B cell (primary cell): ENCODE measurements around the gene ATP5F1A. TPM values are rescaled to one million over a fixed set of nuclear protein-coding genes. Genes with fewer than 3 reads are reported as not detected.

ENCODE experiments used
- ATAC-seq: fragments of 200-7000 bp; cut with Tn5 transposase; one replicate; pipeline ENCODE4 v1.10.0; 2021; ENCODE audit warnings: low read depth, mild to moderate bottlenecking, moderate number of reproducible peaks, moderate library complexity
- CTCF ChIA-PET: fragments of 350-600 bp; sonication (Branson Sonifier 250); formaldehyde crosslinking; loops from one replicate; lab custom pipeline; 2021; ENCODE audit warnings: antibody characterized with exemption, inconsistent platforms; lab: Charles Lee
- POLR2A ChIA-PET: fragments of 350-600 bp; sonication (Branson Sonifier 250); formaldehyde crosslinking; loops from one replicate; lab custom pipeline; 2021; ENCODE audit warnings: antibody characterized with exemption; lab: Charles Lee
- DNase-seq: peaks from one replicate; pipeline ENCODE4 v3.0.0; 2013
- H2AFZ ChIP-seq: 2 replicates; pipeline ENCODE4 v1.6.1; 2012; ENCODE audit warnings: mild to moderate bottlenecking, low read depth, low read length; ENCODE audit not compliant: insufficient read depth, poor library complexity, severe bottlenecking
- H3K27ac ChIP-seq, 2 donors: 1 replicate in 1 of 2; 2 replicates in 1 of 2; pipeline ENCODE4 v1.5.1; 2012 to 2013; ENCODE audit warnings: low read length in 2 of 2, mild to moderate bottlenecking in 2 of 2, moderate library complexity in 1 of 2
- H3K27me3 ChIP-seq, 4 experiments: fragments of 200-600 bp in 1 of 4; sonication (generic) in 1 of 4; replicated peaks in 1 of 4; 1 replicate in 2 of 4; 2 replicates in 2 of 4; pipeline versions ENCODE4 v1.6.1 to v1.7.0; 2013 to 2016; ENCODE audit warnings: low read length in 3 of 4, mild to moderate bottlenecking in 2 of 4, mixed read lengths in 1 of 4, moderate library complexity in 1 of 4; ENCODE audit not compliant: insufficient read depth in 4 of 4, control insufficient read depth in 3 of 4; ENCODE audit errors: control extremely low read depth in 1 of 4
- H3K36me3 ChIP-seq, 2 experiments: replicated peaks in 1 of 2; 1 replicate in 1 of 2; 2 replicates in 1 of 2; pipeline versions ENCODE4 v1.6.1 to v1.7.1; 2013; ENCODE audit warnings: low read length in 1 of 2; ENCODE audit not compliant: insufficient read depth in 2 of 2, control insufficient read depth in 1 of 2; ENCODE audit errors: control extremely low read depth in 1 of 2, extremely low read depth in 1 of 2
- H3K4me1 ChIP-seq, 2 donors: fragments of 200-600 bp in 1 of 2; sonication (generic) in 1 of 2; 1 replicate in 1 of 2; 2 replicates in 1 of 2; pipeline versions ENCODE4 v1.5.1 to v1.6.1; 2013 to 2017; ENCODE audit warnings: low read length in 2 of 2; ENCODE audit not compliant: control insufficient read depth in 2 of 2, insufficient read depth in 2 of 2
- H3K4me2 ChIP-seq: replicated peaks from 2 replicates; pipeline ENCODE3; 2012; ENCODE audit warnings: mild to moderate bottlenecking, low read depth, low read length; ENCODE audit not compliant: poor library complexity, severe bottlenecking
- H3K4me3 ChIP-seq, 5 experiments: fragments of 200-600 bp in 1 of 5; sonication (generic) in 1 of 5; 1 replicate in 3 of 5; 2 replicates in 2 of 5; pipeline versions ENCODE4 v1.5.1 to v1.7.0; 2011 to 2016; ENCODE audit warnings: low read length in 4 of 5, mild to moderate bottlenecking in 4 of 5, low read depth in 2 of 5, control low read depth in 1 of 5, moderate library complexity in 1 of 5; ENCODE audit not compliant: insufficient read depth in 1 of 5; ENCODE audit errors: control extremely low read depth in 1 of 5, extremely low read depth in 1 of 5
- H3K79me2 ChIP-seq: fragments of 200-600 bp; sonication (generic); one replicate; pipeline ENCODE4 v1.6.0; 2016; ENCODE audit warnings: low read length; ENCODE audit not compliant: control insufficient read depth, insufficient read depth
- H3K9ac ChIP-seq: fragments of 200-600 bp; sonication (generic); 2 replicates; pipeline ENCODE4 v1.6.1; 2017; ENCODE audit warnings: mild to moderate bottlenecking, low read length, moderate library complexity
- H3K9me3 ChIP-seq, 3 donors: one replicate each; pipeline versions ENCODE4 v1.6.1 to v1.7.1; 2013; ENCODE audit warnings: low read length in 2 of 3; ENCODE audit not compliant: control insufficient read depth in 2 of 3, insufficient read depth in 1 of 3; ENCODE audit errors: control extremely low read depth in 1 of 3
- H4K20me1 ChIP-seq: 2 replicates; pipeline ENCODE4 v1.6.0; 2012; ENCODE audit warnings: mild to moderate bottlenecking, low read length; ENCODE audit not compliant: insufficient read depth, control insufficient read depth, poor library complexity, severe bottlenecking
- H3K27ac Mint-ChIP-seq: one replicate; pipeline ENCODE4 v1.8.0; 2021; ENCODE audit warnings: mixed read lengths
- H3K27me3 Mint-ChIP-seq: one replicate; pipeline ENCODE4 v1.8.0; 2021; ENCODE audit warnings: mixed read lengths
- H3K4me1 Mint-ChIP-seq: one replicate; pipeline ENCODE4 v1.8.0; 2021; ENCODE audit warnings: mixed read lengths
- H3K4me3 Mint-ChIP-seq: one replicate; pipeline ENCODE4 v1.8.0; 2021; ENCODE audit warnings: mixed read lengths
- H3K9me3 Mint-ChIP-seq: one replicate; pipeline ENCODE4 v1.8.0; 2022; ENCODE audit warnings: mixed read lengths; ENCODE audit not compliant: insufficient read depth
- CTCF ChIP-seq: fragments of 200-600 bp; IDR thresholded peaks from one replicate; pipeline ENCODE4 v1.8.0; 2022; ENCODE audit warnings: antibody characterized with exemption, mild to moderate bottlenecking
- EZH2 ChIP-seq: IDR thresholded peaks from 2 replicates; pipeline ENCODE4 v1.6.1; 2012; ENCODE audit warnings: borderline replicate concordance, low read depth, mild to moderate bottlenecking, moderate library complexity, low read length; ENCODE audit not compliant: insufficient read depth, poor library complexity, severe bottlenecking
- WGBS: methylation state at CpG from one replicate; pipeline ENCODE4 v1.1.5; 2013; ENCODE audit warnings: missing lambda C conversion rate; ENCODE audit not compliant: insufficient coverage; 5-methylcytosine and 5-hydroxymethylcytosine counted together
- intact Hi-C: fragments of 100-400 bp; cut with micrococcal nuclease; formaldehyde crosslinking; loops from one replicate; pipeline ENCODE4 v1.10.0; 2022
- polyA plus RNA-seq: library from polyadenylated mRNA; depleted of rRNA; stranded (reverse); fragments of >200 nt; gene quantifications from 2 replicates; pipeline ENCODE4 v1.2.3, GENCODE V29; 2012
- small RNA-seq: library from RNA; depleted of rRNA; stranded (forward); fragments of <200 nt; gene quantifications from one replicate; pipeline ENCODE3, GENCODE V24; 2012; ENCODE audit warnings: low replicate concordance, low read depth; ENCODE audit not compliant: insufficient read length
- total RNA-seq, 2 donors: library from RNA; stranded (reverse); fragments of 120-200 nt in 1 of 2; gene quantifications; 1 replicate in 1 of 2; 2 replicates in 1 of 2; pipeline versions ENCODE4 v1.2.3 to v1.2.4, GENCODE V29; 2013 to 2022

ATP5F1A gene
- total and polyA plus RNA-seq, 2 donors (not counting 1 experiment from before 2014, with no cell fraction given) = 225 to 235 TPM

GRCh38 chr18:46031741-46032140, 66.4 kb downstream of the ATP5F1A start:
- H2AFZ ChIP-seq = no peak overlapping the region
- no peaks in the 10 kb centered on the region for H3K79me2 ChIP-seq
- H3K27me3 ChIP-seq = peaks cover 0 to 15% (median 4%) of the 10 kb centered on the region in 4 experiments
- ATAC-seq (no peak), DNase-seq (no peak)
- intact Hi-C loops = no loop called here
- TF ChIP-seq CTCF (no peak), EZH2 (no peak)
- no peaks in the 10 kb centered on the region for H3K9me3 Mint-ChIP-seq
- H3K27ac Mint-ChIP-seq = no peak overlapping the region
- H3K4me1 ChIP-seq = peaks cover 0 to 14% of the 10 kb centered on the region in 2 donors
- CTCF ChIA-PET = no interaction called here
- no peaks in the 10 kb centered on the region for H3K36me3 ChIP-seq
- H3K4me1 Mint-ChIP-seq = peaks cover 6% of the 10 kb centered on the region
- WGBS = 100% methylated on average over 2 of the region's 4 CpGs
- H3K4me3 Mint-ChIP-seq = no peak overlapping the region
- H3K9me3 ChIP-seq = peaks cover 0 to 3% (median 0%) of the 10 kb centered on the region in 3 donors
- H3K27ac ChIP-seq = no peak overlapping the region
- POLR2A ChIA-PET = no interaction called here
- H3K27me3 Mint-ChIP-seq = peaks cover 4% of the 10 kb centered on the region
- H3K4me3 ChIP-seq = no peak overlapping the region
- no peak overlapping the region for H3K4me2 ChIP-seq
- no peak overlapping the region for H3K9ac ChIP-seq
- H4K20me1 ChIP-seq = no peaks in the 10 kb centered on the region

Small RNAs within 50 kb of the gene (small RNA-seq; reads per million reads assigned to genes)
- gene RNU6-1278P = not detected
- not detected for gene RNY4P37

Other genes starting within 250 kb of the ATP5F1A start
- gene EPG5, start 131.0 kb downstream of the ATP5F1A start, total RNA-seq = 46.8 and 50.4 TPM in 2 replicates
- gene EPG5, start 131.0 kb downstream of the ATP5F1A start, polyA plus RNA-seq = 10.3 and 14.6 TPM in 2 replicates
- 0.76 and 1.00 TPM in 2 replicates for gene PSTPIP2, start 26.0 kb downstream of the ATP5F1A start, total RNA-seq
- gene PSTPIP2, start 26.0 kb downstream of the ATP5F1A start, polyA plus RNA-seq = 0.37 and 0.42 TPM in 2 replicates
- gene HAUS1, start 6.1 kb upstream of the ATP5F1A start, total RNA-seq = 28.4 and 30.9 TPM in 2 replicates
- 11.9 and 16.2 TPM in 2 replicates for gene HAUS1, start 6.1 kb upstream of the ATP5F1A start, polyA plus RNA-seq